GM19328 (cell line): ENCODE measurements around the gene RNF113B.

ENCODE experiments used
- ATAC-seq: cut with Tn5 transposase; IDR thresholded peaks from one replicate; pipeline ENCODE4 v1.9.1; 2021; ENCODE audit warnings: mild to moderate bottlenecking, moderate library complexity; ENCODE audit not compliant: unreplicated experiment

RNF113B gene

GRCh38 chr13:98175823-98176222, 1.2 kb downstream of the RNF113B start:
- no peak for ATAC-seq

GRCh38 chr13:98175043-98175442, 2.0 kb downstream of the RNF113B start:
- ATAC-seq = no peak

GRCh38 chr13:98174307-98174706, 2.8 kb downstream of the RNF113B start:
- no peak for ATAC-seq

- no peak for ATAC-seq
Observed at GRCh38 chr13:98173431-98174152, 3.5 kb downstream of the RNF113B start.

GRCh38 chr13:98172590-98173422, 4.3 kb downstream of the RNF113B start:
- no peak for ATAC-seq

- ATAC-seq = no peak
Observed at GRCh38 chr13:98171900-98172589, 5.0 kb downstream of the RNF113B start.

- no peak for ATAC-seq
Observed at GRCh38 chr13:98169331-98169730, 7.7 kb downstream of the RNF113B start.

- no peak for ATAC-seq
Observed at GRCh38 chr13:98162935-98163334, 14.1 kb downstream of the RNF113B start.

GRCh38 chr13:98158172-98158899, 18.7 kb downstream of the RNF113B start:
- ATAC-seq = no peak

GRCh38 chr13:98157609-98158008, 19.5 kb downstream of the RNF113B start:
- no peak for ATAC-seq

GRCh38 chr13:98157188-98157587, 19.9 kb downstream of the RNF113B start:
- ATAC-seq = no peak

GRCh38 chr13:98156259-98156658, 20.8 kb downstream of the RNF113B start:
- ATAC-seq = no peak

- ATAC-seq = no peak
Observed at GRCh38 chr13:98155475-98156109, 21.5 kb downstream of the RNF113B start.

- ATAC-seq = no peak
Observed at GRCh38 chr13:98150832-98151479, 26.1 kb downstream of the RNF113B start.

- ATAC-seq = no peak
Observed at GRCh38 chr13:98147521-98147920, 29.5 kb downstream of the RNF113B start.

- ATAC-seq = no peak
Observed at GRCh38 chr13:98144801-98145350, 32.2 kb downstream of the RNF113B start.

- no peak for ATAC-seq
Observed at GRCh38 chr13:98144027-98144741, 32.9 kb downstream of the RNF113B start.

GRCh38 chr13:98143601-98144026, 33.5 kb downstream of the RNF113B start:
- no peak for ATAC-seq

GRCh38 chr13:98143157-98143553, 33.9 kb downstream of the RNF113B start:
- peak; percentile 37 for ATAC-seq
